ENCODE measurements around the gene STK32B.

DNA sequence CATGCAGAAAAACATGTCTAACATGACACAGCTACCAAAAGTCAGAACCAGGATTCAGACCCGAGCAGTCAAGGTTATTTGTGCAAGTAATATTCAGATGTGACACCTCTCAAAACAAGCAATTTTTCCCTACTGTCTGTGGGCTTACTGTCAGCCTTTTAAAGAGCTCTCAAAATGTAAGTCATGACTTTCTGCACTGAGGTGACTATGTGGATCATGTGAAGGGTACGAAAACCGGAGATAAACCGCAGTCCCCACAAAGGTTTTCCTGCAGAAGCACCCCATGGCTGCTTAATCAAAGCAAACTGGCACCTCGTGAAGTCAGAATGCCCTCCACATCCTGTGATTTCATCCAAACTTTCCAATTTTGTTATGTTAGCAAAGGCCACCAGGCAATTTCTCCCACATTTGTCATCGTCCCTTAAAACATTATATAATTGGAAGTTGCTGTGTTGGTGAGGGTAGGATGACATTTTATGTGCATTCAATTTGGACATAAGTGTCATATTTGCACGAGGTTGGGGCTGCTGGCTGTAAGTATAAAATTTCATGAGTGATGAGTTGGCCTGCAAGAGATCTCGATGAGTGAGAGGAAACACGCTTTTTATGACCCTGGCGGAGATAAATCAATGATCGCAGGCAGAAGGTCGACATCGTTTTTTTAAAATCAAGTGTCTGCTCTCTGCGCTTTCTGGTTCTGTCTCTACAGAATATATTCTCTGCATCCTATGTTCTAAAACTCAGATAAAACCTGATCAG is 161.2 kb downstream of the STK32B start:
- no peak for TF ChIP-seq GATA2 (IDR thresholded peaks at IDR 0.05; ENCODE audit: low read depth, low read length)
- no peak for TF ChIP-seq GATA3 (IDR thresholded peaks at IDR 0.05; ENCODE audit: low read depth, low read length)

Data from SH-SY5Y (cell line).